Esophagus muscularis mucosa (tissue), 4 donors: Measurements from ENCODE around the gene SPINK1.
"Not testable (repeated sequence)": the region's sequence is repeated elsewhere in the genome, so short reads cannot be mapped to it uniquely, and the experiment has no call there.

Experiments
- CTCF ChIP-seq, 3 experiments: fragments of 200-600 bp in 2 of 3; fragments of 450-650 bp in 1 of 3; sonication (generic) in 2 of 3; IDR thresholded peaks; one replicate each; pipeline ENCODE4 v1.5.1; 2017 to 2019; ENCODE audit warnings: antibody characterized with exemption in 3 of 3, mild to moderate bottlenecking in 2 of 3, moderate library complexity in 1 of 3
- EP300 ChIP-seq: sonication (generic); formaldehyde crosslinking; IDR thresholded peaks from one replicate; pipeline ENCODE4 v1.6.1; 2017; ENCODE audit warnings: antibody characterized with exemption
- POLR2A ChIP-seq: fragments of 450-650 bp; IDR thresholded peaks from one replicate; pipeline ENCODE4 v1.6.1; 2017; ENCODE audit warnings: antibody characterized with exemption, moderate library complexity, mild to moderate bottlenecking, low read depth
- POLR2AphosphoS5 ChIP-seq, 2 donors: sonication (generic); formaldehyde crosslinking; IDR thresholded peaks; one replicate each; pipeline ENCODE4 v1.6.1; 2017; ENCODE audit warnings: antibody characterized with exemption in 2 of 2

GRCh38 chr5:147874118-147874875, 42.8 kb upstream of the SPINK1 start:
- TF ChIP-seq CTCF (IDR thresholded peaks at IDR 0.05); POLR2AphosphoS5 (IDR thresholded peaks at IDR 0.05); POLR2A; EP300: not testable (repeated sequence)
